CD14-positive monocyte (primary cell): ENCODE measurements around the gene DPF3. TPM values are rescaled to one million over a fixed set of nuclear protein-coding genes. Genes with fewer than 3 reads are reported as not detected.

Experiments
- DNase-seq, 3 donors: peaks; one replicate each; pipeline ENCODE4 v3.0.0-alpha.2; 2011 to 2022
- H2AFZ ChIP-seq: 2 replicates; pipeline ENCODE4 v1.6.0; 2012; ENCODE audit warnings: mild to moderate bottlenecking, low read depth, low read length, inconsistent platforms; ENCODE audit not compliant: insufficient read depth, poor library complexity, severe bottlenecking
- H3K27ac ChIP-seq, 2 donors: 1 replicate in 1 of 2; 2 replicates in 1 of 2; pipeline ENCODE4 v1.5.1; 2012 to 2013; ENCODE audit warnings: low read length in 2 of 2, control low read depth in 1 of 2, inconsistent platforms in 1 of 2, low read depth in 1 of 2, mild to moderate bottlenecking in 1 of 2
- H3K27me3 ChIP-seq, 2 donors: one replicate each; pipeline versions ENCODE4 v1.6.0 to v1.6.1; 2011 to 2013; ENCODE audit warnings: low read length in 2 of 2; ENCODE audit not compliant: control insufficient read depth in 2 of 2, insufficient read depth in 2 of 2
- H3K36me3 ChIP-seq, 2 donors: replicated peaks in 1 of 2; 1 replicate in 1 of 2; 2 replicates in 1 of 2; pipeline versions ENCODE4 v1.5.1 to v1.6.1; 2012 to 2013; ENCODE audit warnings: low read length in 2 of 2, control low read depth in 1 of 2, inconsistent platforms in 1 of 2, mild to moderate bottlenecking in 1 of 2; ENCODE audit not compliant: insufficient read depth in 2 of 2, control insufficient read depth in 1 of 2
- H3K4me1 ChIP-seq, 2 donors: 1 replicate in 1 of 2; 2 replicates in 1 of 2; pipeline versions ENCODE4 v1.5.1 to v1.6.1; 2012 to 2013; ENCODE audit warnings: low read length in 2 of 2, control low read depth in 1 of 2, inconsistent platforms in 1 of 2, mild to moderate bottlenecking in 1 of 2, moderate library complexity in 1 of 2; ENCODE audit not compliant: insufficient read depth in 2 of 2, control insufficient read depth in 1 of 2
- H3K4me2 ChIP-seq: replicated peaks from 2 replicates; pipeline ENCODE3; 2012; ENCODE audit warnings: low read length, moderate library complexity, mild to moderate bottlenecking; ENCODE audit not compliant: poor library complexity, severe bottlenecking; ENCODE audit errors: extremely low read depth
- H3K4me3 ChIP-seq, 3 experiments: fragments of 200-600 bp in 1 of 3; sonication (generic) in 1 of 3; replicated peaks in 1 of 3; 1 replicate in 2 of 3; 2 replicates in 1 of 3; pipeline ENCODE4 v1.5.1; 2011 to 2013; ENCODE audit warnings: low read length in 3 of 3, mild to moderate bottlenecking in 3 of 3, control low read depth in 2 of 3, low read depth in 2 of 3, inconsistent platforms in 1 of 3, moderate library complexity in 1 of 3
- H3K79me2 ChIP-seq: 2 replicates; pipeline ENCODE4 v1.6.0; 2012; ENCODE audit warnings: mild to moderate bottlenecking, control low read depth, inconsistent platforms, low read length, moderate library complexity; ENCODE audit not compliant: insufficient read depth
- H3K9ac ChIP-seq: 2 replicates; pipeline ENCODE4 v1.6.0; 2017; ENCODE audit warnings: low read length, mild to moderate bottlenecking; ENCODE audit not compliant: insufficient read depth, poor library complexity, severe bottlenecking
- H3K9me3 ChIP-seq, 2 donors: replicated peaks in 1 of 2; 1 replicate in 1 of 2; 2 replicates in 1 of 2; pipeline versions ENCODE4 v1.5.1 to v1.6.1; 2012 to 2013; ENCODE audit warnings: low read length in 2 of 2, control low read depth in 1 of 2; ENCODE audit not compliant: control insufficient read depth in 1 of 2, insufficient read depth in 1 of 2
- H4K20me1 ChIP-seq: 2 replicates; pipeline ENCODE4 v1.6.0; 2012; ENCODE audit warnings: mild to moderate bottlenecking, low read length, control low read depth, moderate library complexity; ENCODE audit not compliant: insufficient read depth
- H3K27ac Mint-ChIP-seq, 7 donors: one replicate each; pipeline ENCODE4 v1.8.0; 2020; ENCODE audit warnings: mild to moderate bottlenecking in 7 of 7, mixed read lengths in 7 of 7, moderate library complexity in 6 of 7, inconsistent platforms in 2 of 7
- H3K27me3 Mint-ChIP-seq, 3 donors: one replicate each; pipeline ENCODE4 v1.8.0; 2021 to 2022; ENCODE audit warnings: low read depth in 3 of 3, mild to moderate bottlenecking in 3 of 3, mixed read lengths in 3 of 3, moderate library complexity in 3 of 3, inconsistent platforms in 1 of 3
- H3K36me3 Mint-ChIP-seq, 2 donors: one replicate each; pipeline ENCODE4 v1.8.0; 2020; ENCODE audit warnings: mixed read lengths in 2 of 2, inconsistent platforms in 1 of 2, mild to moderate bottlenecking in 1 of 2
- H3K4me1 Mint-ChIP-seq: one replicate; pipeline ENCODE4 v1.8.0; 2020; ENCODE audit warnings: mild to moderate bottlenecking, mixed read lengths
- H3K4me3 Mint-ChIP-seq, 2 donors: one replicate each; pipeline ENCODE4 v1.8.0; 2020; ENCODE audit warnings: mild to moderate bottlenecking in 2 of 2, mixed read lengths in 2 of 2, moderate library complexity in 1 of 2
- H3K9me3 Mint-ChIP-seq, 7 donors: one replicate each; pipeline ENCODE4 v1.8.0; 2020 to 2022; ENCODE audit warnings: mixed read lengths in 7 of 7, mild to moderate bottlenecking in 6 of 7, moderate library complexity in 6 of 7, inconsistent platforms in 2 of 7
- WGBS: methylation state at CpG from one replicate; pipeline ENCODE4 v1.1.5; 2013; ENCODE audit warnings: missing lambda C conversion rate; ENCODE audit not compliant: insufficient coverage; 5-methylcytosine and 5-hydroxymethylcytosine counted together
- intact Hi-C, 2 donors: fragments of 100-400 bp; cut with micrococcal nuclease; formaldehyde crosslinking; loops; one replicate each; pipeline versions ENCODE4 v1.15.0 to v1.15.1; 2023
- polyA plus RNA-seq, 3 donors: library from polyadenylated mRNA; depleted of rRNA in 1 of 3; unstranded in 2 of 3; stranded (reverse) in 1 of 3; fragments of 300-500 nt in 2 of 3; fragments of >200 nt in 1 of 3; fragmentation: Illumina TruSeq in 2 of 3; gene quantifications; 1 replicate in 2 of 3; 2 replicates in 1 of 3; pipeline ENCODE4 v1.2.3, GENCODE V29; 2012 to 2021
- TF ChIP-seq, protein P1 (sequence below): fragments of 200-600 bp; IDR thresholded peaks from one replicate; pipeline ENCODE4 v1.8.0; 2022; ENCODE audit warnings: antibody characterized with exemption, mild to moderate bottlenecking

Gene DPF3
- polyA plus RNA-seq, 3 donors, result 0.33 to 0.39 TPM; not detected in 1

DNA sequence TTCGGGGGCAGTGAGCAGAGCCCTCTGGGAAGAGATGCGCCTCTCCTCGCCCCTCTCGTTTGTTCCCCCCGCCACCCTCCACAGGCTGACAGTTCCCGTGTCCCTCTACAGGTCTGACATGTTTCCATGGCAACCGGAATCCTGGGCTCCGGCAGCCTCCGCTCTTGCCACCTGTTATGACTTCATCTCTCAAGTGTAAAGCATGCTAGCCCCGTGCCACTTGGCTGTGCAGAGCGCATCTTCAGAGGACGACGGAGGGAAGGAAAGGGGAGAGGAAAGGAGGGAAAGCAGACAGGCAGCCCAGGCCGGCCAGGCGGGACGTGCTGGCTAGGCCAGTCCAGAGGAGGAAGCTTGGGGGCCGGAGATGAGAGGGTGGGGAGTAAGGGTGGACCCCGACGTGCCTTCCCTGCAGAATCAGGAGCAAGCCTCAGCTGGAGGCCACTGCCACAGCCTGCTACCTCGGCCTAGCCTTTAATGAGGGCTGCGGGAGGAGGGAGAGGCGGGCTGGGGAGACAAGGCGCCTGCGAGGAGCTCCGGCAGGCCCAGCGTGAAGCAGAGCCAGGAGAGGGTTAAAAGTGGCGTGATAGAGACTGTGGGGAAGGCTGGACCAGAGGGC lies 214.3 kb downstream of the DPF3 start:
- H3K9ac ChIP-seq, result no peak overlapping the region
- H2AFZ ChIP-seq, result no peak overlapping the region
- Mint-ChIP-seq H3K9me3 (peaks cover 0 to 5% (median 0%) of the 10 kb centered on the region in 7 donors), H3K27me3 (peaks cover 7 to 10% (median 8%) of the 10 kb centered on the region in 3 donors), H3K27ac (peak overlapping the region in 1 of 7 donors; percentile 24), H3K4me1 (peaks cover 2% of the 10 kb centered on the region), H3K4me3 (no peak overlapping the region), H3K36me3 (no peaks in the 10 kb centered on the region)
- DNase-seq, result no peak
- 88% methylated on average over 23 of the region's 27 CpGs for WGBS
- no peak overlapping the region for H3K4me2 ChIP-seq
- no peaks in the 10 kb centered on the region for H3K27me3 ChIP-seq
- H4K20me1 ChIP-seq, result no peaks in the 10 kb centered on the region
- TF ChIP-seq, protein P1, sequence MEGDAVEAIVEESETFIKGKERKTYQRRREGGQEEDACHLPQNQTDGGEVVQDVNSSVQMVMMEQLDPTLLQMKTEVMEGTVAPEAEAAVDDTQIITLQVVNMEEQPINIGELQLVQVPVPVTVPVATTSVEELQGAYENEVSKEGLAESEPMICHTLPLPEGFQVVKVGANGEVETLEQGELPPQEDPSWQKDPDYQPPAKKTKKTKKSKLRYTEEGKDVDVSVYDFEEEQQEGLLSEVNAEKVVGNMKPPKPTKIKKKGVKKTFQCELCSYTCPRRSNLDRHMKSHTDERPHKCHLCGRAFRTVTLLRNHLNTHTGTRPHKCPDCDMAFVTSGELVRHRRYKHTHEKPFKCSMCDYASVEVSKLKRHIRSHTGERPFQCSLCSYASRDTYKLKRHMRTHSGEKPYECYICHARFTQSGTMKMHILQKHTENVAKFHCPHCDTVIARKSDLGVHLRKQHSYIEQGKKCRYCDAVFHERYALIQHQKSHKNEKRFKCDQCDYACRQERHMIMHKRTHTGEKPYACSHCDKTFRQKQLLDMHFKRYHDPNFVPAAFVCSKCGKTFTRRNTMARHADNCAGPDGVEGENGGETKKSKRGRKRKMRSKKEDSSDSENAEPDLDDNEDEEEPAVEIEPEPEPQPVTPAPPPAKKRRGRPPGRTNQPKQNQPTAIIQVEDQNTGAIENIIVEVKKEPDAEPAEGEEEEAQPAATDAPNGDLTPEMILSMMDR, result no peak
- H3K4me1 ChIP-seq, result no peaks in the 10 kb centered on the region
- no peaks in the 10 kb centered on the region for H3K9me3 ChIP-seq
- intact Hi-C loops, result no loop called here
- no peaks in the 10 kb centered on the region for H3K79me2 ChIP-seq
- no peak overlapping the region for H3K4me3 ChIP-seq
- H3K36me3 ChIP-seq, result no peaks in the 10 kb centered on the region
- no peak overlapping the region for H3K27ac ChIP-seq

DNA sequence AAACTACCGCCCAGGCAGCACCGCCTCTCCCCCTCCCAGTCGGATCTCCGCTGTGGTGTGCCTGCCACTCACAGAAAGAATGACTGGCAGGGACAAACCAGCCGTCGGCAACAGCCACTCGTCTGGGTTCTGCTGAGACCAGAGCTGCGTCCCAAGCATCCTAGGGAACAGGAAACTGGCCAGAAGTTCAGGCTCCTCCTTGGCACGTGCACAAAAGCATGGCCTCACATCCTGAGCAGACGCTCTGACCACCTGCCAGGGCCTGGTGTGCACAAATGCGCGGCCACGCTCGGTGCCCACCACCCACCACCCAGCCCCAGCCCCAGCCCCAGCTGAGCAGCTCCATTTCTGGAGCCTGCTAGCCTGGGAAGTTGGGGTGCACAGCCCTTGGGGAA lies 214.8 kb downstream of the DPF3 start:
- no peak overlapping the region for H3K4me3 Mint-ChIP-seq

More for the DNA sequence above, 214.8 kb downstream of the DPF3 start:
- no peaks in the 10 kb centered on the region for H3K36me3 ChIP-seq
- Mint-ChIP-seq H3K4me1 (peaks cover 2% of the 10 kb centered on the region), H3K27ac (no peak overlapping the region), H3K36me3 (no peaks in the 10 kb centered on the region), H3K27me3 (peaks cover 7 to 8% (median 8%) of the 10 kb centered on the region in 3 donors), H3K9me3 (peaks cover 0 to 5% (median 0%) of the 10 kb centered on the region in 7 donors)
- no peaks in the 10 kb centered on the region for H3K79me2 ChIP-seq
- H3K4me3 ChIP-seq, result no peak overlapping the region
- TF ChIP-seq, protein P1, result no peak
- no peaks in the 10 kb centered on the region for H3K4me1 ChIP-seq
- no peak for DNase-seq
- H4K20me1 ChIP-seq, result no peaks in the 10 kb centered on the region
- H3K27ac ChIP-seq, result no peak overlapping the region
- intact Hi-C loops, result no loop called here
- no peak overlapping the region for H3K4me2 ChIP-seq
- 85% methylated on average over 14 of the region's 14 CpGs for WGBS
- no peak overlapping the region for H3K9ac ChIP-seq
- H3K9me3 ChIP-seq, result no peaks in the 10 kb centered on the region
- H3K27me3 ChIP-seq, result no peaks in the 10 kb centered on the region
- H2AFZ ChIP-seq, result no peak overlapping the region
